Measurements from ENCODE around the gene GLYATL2.

GLYATL2 gene

GRCh38 chr11:58796333-58796732 is 48.2 kb downstream of the GLYATL2 start:
- no peak for DNase-seq

DNA sequence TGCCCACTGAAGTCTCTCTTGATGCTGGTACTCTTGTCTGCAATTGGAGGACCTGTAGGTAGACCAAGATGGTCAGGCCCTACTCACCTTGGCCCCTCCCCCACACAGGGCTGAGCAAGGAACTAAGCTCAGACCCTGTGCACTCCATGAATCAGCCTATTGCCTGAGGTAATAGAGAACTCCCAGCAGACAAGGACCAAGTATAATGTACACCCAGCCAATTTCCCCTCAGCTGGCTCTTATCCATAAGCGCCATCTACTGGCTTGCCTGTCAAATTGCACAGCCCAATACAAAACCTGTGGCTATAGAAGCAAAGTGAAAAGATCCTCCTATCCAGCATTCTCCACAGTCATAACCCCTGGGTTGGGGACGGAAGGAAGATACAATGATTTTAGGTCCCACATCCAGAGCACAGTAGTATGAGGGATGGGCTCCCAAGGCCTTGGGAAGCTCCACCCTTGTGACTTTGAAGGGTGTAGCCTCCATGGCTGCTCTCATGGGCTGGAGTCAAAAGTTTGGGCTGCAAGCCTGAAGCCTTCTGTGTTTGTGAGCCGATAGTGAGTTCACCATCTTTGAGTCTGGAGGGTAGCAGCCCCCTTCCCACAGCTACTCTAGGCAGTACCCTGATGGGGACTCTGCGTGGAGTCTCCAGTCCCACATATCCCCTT is 56.0 kb downstream of the GLYATL2 start:
- no peak for DNase-seq

GRCh38 chr11:58787903-58788302 is 56.6 kb downstream of the GLYATL2 start:
- no peak for DNase-seq

GRCh38 chr11:58786693-58787092 is 57.8 kb downstream of the GLYATL2 start:
- no peak for DNase-seq

GRCh38 chr11:58784995-58785394 is 59.5 kb downstream of the GLYATL2 start:
- no peak for DNase-seq
